ENCODE results near the gene ZNF205.

Gene ZNF205

GRCh38 chr16:3084969-3085670 lies 27.3 kb upstream of the ZNF205 start:
- DNase-seq (ENCODE audit: low spot score), result no peak

GRCh38 chr16:3085868-3086595 lies 26.4 kb upstream of the ZNF205 start:
- DNase-seq (ENCODE audit: low spot score), result no peak

- no peak for DNase-seq (ENCODE audit: low spot score)
These were observed 25.7 kb upstream of the ZNF205 start for GRCh38 chr16:3086596-3087242.

- no peak for DNase-seq (ENCODE audit: low spot score)
These were observed 24.8 kb upstream of the ZNF205 start for GRCh38 chr16:3087243-3088235.

- no peak for DNase-seq (ENCODE audit: low spot score)
These were observed 23.9 kb upstream of the ZNF205 start for GRCh38 chr16:3088450-3088849.

DNA sequence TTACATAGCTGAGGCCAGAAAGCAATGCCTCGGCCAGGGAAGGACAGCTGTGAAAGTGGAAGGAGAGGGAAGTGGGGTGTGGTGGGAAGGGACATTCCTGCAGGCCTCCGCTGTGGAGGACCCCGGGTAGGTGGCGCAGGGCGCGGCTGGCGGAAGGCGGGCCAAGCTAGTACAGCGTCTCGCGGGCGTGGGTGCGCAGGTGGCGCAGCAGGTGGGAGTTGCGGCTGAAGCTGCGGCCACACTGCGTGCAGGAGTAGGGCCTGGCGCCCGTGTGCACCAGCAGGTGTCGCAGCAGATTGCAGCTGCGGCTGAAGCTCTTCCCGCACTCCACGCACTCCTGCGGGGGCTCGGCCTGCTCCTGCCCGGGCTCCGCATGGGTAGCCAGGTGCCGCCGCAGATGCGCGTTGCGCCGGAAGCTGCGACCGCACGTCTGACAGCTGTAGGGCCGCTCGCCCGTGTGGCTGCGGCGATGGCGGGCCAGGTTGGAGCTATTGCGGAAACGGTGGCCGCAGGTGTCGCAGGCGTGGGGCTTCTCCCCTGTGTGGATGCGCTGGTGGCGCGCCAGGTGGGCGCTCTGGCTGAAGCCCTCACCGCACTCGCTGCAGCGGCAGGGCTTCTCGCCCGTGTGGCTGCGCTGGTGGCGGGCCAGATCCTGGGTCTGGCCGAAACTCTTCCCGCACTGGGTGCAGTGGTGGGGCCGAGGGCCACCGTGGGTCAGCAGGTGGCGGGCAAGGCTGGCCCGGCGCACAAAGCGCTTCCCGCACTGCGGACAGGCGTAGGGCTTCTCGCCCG lies 23.3 kb upstream of the ZNF205 start:
- peak; percentile 12 for DNase-seq (ENCODE audit: low spot score)

GRCh38 chr16:3089717-3090592 lies 22.4 kb upstream of the ZNF205 start:
- DNase-seq (ENCODE audit: low spot score), result no peak

DNA sequence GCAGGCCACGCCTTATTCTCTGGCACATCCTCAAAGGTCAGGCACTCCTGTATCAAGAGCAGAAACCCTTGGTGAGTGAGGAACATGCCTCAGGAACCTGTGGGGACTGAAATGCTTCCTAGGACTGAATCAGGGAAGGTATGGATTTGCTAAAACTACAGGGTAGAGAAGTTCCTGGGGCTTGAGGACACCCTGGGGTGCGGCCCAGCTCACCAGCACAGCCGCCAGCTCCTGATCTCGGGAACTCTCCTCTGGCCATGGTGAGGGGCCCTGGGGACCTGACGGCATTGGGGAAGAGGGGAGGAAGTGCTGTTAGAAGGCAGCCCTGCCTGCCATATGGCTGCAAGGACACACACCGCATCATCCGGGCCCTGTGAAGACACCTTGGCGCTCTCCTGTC lies 20.8 kb upstream of the ZNF205 start:
- no peak for DNase-seq (ENCODE audit: low spot score)

- DNase-seq (ENCODE audit: low spot score), result no peak
These were observed 19.9 kb upstream of the ZNF205 start for GRCh38 chr16:3092501-3092941.

DNA sequence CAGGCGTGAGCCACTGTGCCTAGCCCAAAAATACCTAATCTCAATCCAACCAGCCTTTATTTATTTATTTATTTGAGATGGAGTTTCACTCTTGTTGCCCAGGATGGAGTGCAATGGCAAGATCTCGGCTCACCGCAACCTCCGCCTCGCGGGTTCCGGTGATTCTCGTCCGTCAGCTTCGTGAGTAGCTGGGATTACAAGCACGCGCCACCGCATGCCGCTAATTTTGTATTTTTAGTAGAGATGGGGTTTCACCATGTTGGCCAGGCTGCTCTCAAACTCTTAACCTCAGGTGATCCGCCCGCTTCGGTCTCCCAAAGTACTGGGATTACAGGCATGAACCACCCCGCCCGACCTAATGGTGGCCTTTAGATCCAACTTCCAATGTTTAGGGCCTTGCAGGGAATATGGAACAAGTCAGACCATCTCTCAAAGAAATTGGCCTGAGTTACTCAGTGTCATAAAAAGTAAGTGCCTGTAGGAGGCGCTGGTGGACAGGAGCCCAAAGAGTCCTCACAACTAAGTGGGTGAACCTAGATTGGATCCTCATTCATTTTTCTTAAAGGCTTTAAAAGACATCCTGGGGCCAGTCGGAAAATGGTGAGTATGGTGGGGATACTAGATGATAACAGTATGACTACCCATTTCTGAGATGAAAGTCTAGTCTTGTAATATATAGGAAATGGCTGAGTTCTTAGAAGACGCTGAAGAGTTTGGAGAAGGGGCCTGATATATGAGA lies 17.9 kb upstream of the ZNF205 start:
- DNase-seq (ENCODE audit: low spot score), result peak; percentile 61

GRCh38 chr16:3095869-3096268 lies 16.5 kb upstream of the ZNF205 start:
- DNase-seq (ENCODE audit: low spot score), result peak; percentile 48

DNA sequence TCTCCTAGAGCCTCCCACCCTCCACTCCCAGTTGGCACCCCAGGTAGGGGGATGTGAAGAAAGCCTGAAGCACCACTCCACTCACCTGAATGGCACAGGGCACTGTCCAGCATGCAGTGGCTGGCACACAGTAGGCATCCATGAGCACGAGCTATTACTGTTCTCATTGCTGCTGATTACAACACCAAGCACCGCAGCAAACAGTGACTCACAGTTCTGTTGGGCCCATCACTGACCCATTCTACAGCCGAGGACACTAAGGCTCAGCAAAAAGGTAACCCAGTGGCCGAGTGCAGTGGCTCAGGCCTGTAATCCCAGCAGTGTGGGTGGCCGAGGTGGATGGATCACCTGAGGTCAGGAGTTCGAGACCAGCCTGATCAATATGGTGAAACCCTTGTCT lies 16.0 kb upstream of the ZNF205 start:
- DNase-seq (ENCODE audit: low spot score), result no peak

DNA sequence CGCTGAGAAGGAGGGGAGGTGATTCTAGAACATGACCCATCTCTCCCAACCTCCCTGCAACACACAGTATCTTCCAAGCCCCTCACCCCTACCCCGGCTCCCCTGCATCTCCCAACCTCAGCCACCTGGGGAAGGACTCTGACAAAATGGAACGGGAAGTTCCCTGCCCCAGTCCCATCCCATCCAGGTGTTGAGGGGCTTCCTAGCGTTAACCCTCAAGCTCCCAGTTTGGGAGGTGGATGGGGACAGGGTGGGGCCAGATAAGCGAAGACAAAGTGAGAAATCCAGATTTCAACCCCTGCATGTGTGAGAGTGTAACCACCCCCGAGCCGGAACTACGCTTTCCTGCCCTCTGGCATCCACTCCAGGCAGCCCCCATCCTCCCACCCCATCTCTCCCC lies 15.1 kb upstream of the ZNF205 start:
- no peak for DNase-seq (ENCODE audit: low spot score)

DNA sequence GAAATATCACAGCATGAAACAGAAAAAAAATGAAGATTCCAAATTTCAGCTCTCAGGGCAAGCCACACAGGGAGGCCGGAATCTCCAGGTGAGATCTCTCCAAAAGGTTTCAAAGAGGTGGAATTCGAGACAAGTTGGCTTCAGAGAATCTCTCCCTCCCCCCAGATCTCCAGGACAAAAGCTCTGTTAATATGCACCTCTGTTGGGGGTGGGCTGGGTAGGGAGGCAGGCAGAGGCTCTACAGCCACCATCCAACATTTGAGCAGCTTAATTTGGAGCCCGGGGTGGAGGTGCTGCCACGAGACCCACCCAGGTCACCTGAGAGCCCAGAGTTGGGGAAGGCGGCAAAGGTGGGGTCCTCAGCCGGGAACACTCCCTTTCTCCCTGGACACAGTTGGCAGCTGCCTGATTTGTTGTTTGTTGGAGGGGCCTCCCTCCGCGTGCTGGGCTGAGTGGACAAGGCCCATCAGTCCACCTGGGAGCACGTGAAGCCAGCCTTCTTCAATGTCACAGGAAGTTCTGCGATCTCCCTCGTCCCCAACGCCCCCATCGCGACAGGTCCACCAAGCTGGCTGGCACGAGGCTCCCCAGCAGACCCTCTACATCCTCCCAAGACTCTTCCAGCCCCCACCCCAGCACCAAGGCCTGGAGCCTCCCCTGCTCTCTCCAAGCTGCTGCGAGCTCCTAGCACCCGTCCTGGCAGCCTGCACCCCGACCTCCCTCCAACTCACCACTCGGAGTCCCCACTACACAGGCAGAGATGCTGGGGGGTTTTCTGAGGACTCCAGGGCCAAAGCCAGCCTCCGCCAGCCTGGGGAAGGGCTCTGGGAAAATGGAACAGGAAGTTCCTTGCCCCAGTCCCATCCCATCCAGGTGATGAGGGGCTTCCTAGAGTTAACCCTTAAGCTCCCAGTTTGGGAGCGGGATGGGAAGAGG lies 13.7 kb upstream of the ZNF205 start, which contains the start of gene ZSCAN10:
ZSCAN10 (minus strand) TSS at position 836 of the 936 bp plus-strand sequence. CDS start 6,357 bp downstream, outside the sequence.
- DNase-seq (ENCODE audit: low spot score), result peak; percentile 10

DNA sequence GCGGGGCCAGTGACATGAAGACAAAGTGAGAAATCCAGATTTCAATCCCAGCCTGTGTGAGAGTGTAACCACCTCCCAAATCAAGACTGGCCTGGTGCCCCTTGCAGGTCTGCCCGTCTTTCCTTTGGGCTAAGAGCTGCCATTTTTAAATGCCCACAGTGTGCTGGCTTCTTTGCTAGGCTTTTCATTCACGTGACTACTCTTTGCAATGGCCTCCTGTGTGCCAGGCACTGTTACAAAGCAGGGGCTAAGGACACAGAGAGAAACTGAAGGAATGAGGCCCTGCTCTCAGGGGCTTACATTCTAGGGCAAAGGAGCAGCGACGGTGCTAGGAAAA lies 13.0 kb upstream of the ZNF205 start:
- no peak for DNase-seq (ENCODE audit: low spot score)

GRCh38 chr16:3099732-3100499 lies 12.5 kb upstream of the ZNF205 start:
- peak; percentile 95 for DNase-seq (ENCODE audit: low spot score)
